NCI-H1048 (cell line): ENCODE measurements around the gene TMSB15C.
"Not testable (repeated sequence)": the region's sequence is repeated elsewhere in the genome, so short reads cannot be mapped to it uniquely, and the experiment has no call there.

Experiments
- DNase-seq: peaks from one replicate; lab custom pipeline; 2025; lab: John Stamatoyannopoulos, UW

Gene TMSB15C

GRCh38 chrX:104075778-104076445 is at the start of gene TMSB15C:
Gene TMSB15C (minus strand): TSS chrX:104076236.
- DNase-seq, result not testable (repeated sequence)

- DNase-seq, result no peak
Measured at GRCh38 chrX:104122829-104123228, 46.8 kb upstream of the TMSB15C start.

GRCh38 chrX:104118765-104119164 is 42.7 kb upstream of the TMSB15C start:
- no peak for DNase-seq

GRCh38 chrX:104117759-104118158 is 41.7 kb upstream of the TMSB15C start:
- no peak for DNase-seq

GRCh38 chrX:104113222-104113965 is 37.4 kb upstream of the TMSB15C start:
- DNase-seq, result peak; percentile 11

- peak; percentile 6 for DNase-seq
Measured at GRCh38 chrX:104112326-104112951, 36.4 kb upstream of the TMSB15C start, which contains the start of gene ZCCHC18. Gene ZCCHC18 (plus strand): TSS chrX:104112523. CDS start chrX:104114112, 1,589 bp downstream.

GRCh38 chrX:104110491-104111240 is 34.6 kb upstream of the TMSB15C start:
- not testable (repeated sequence) for DNase-seq

GRCh38 chrX:104108955-104109354 is 32.9 kb upstream of the TMSB15C start:
- DNase-seq, result no peak

GRCh38 chrX:104105330-104106262 is 29.6 kb upstream of the TMSB15C start:
- DNase-seq, result no peak

GRCh38 chrX:104104676-104105075 is 28.6 kb upstream of the TMSB15C start:
- no peak for DNase-seq

- DNase-seq, result no peak
Measured at GRCh38 chrX:104098919-104099318, 22.9 kb upstream of the TMSB15C start.

GRCh38 chrX:104098151-104098808 is 22.2 kb upstream of the TMSB15C start:
- no peak for DNase-seq

- no peak for DNase-seq
Measured at GRCh38 chrX:104085919-104086318, 9.9 kb upstream of the TMSB15C start.

GRCh38 chrX:104085477-104085876 is 9.4 kb upstream of the TMSB15C start:
- DNase-seq, result no peak

GRCh38 chrX:104084534-104085277 is 8.7 kb upstream of the TMSB15C start:
- DNase-seq, result no peak

GRCh38 chrX:104084063-104084462 is 8.0 kb upstream of the TMSB15C start:
- DNase-seq, result no peak

- DNase-seq, result not testable (repeated sequence)
Measured at GRCh38 chrX:104077854-104078253, 1.8 kb upstream of the TMSB15C start.

- DNase-seq, result not testable (repeated sequence)
Measured at GRCh38 chrX:104062636-104063035, 13.4 kb downstream of the TMSB15C start.

GRCh38 chrX:104054956-104055355 is 21.1 kb downstream of the TMSB15C start:
- DNase-seq, result not testable (repeated sequence)

- DNase-seq, result no peak
Measured at GRCh38 chrX:104047171-104047570, 28.9 kb downstream of the TMSB15C start.
